Measurements from ENCODE around the gene PYDC1.
"Not testable (repeated sequence)": the region's sequence is repeated elsewhere in the genome, so short reads cannot be mapped to it uniquely, and the experiment has no call there.

- TF ChIP-seq CBX2 (IDR thresholded peaks at IDR 0.05; ENCODE audit: borderline replicate concordance, low read depth); ZFP36 (IDR thresholded peaks at IDR 0.05; ENCODE audit: borderline replicate concordance, partially characterized antibody); MAFK (IDR thresholded peaks at IDR 0.05; ENCODE audit: partially characterized antibody); CTCF (IDR thresholded peaks at IDR 0.05); EP300 (IDR thresholded peaks at IDR 0.05); PHF8 (IDR thresholded peaks at IDR 0.05; ENCODE audit: borderline replicate concordance, low read depth); BHLHE40 (IDR thresholded peaks at IDR 0.05; ENCODE audit: low read depth, low read length); HDAC2 (IDR thresholded peaks at IDR 0.05); RFX5 (IDR thresholded peaks at IDR 0.05); NR3C1 (IDR thresholded peaks at IDR 0.05); TP53 (CRISPR knock-in tag; IDR thresholded peaks at IDR 0.05): not testable (repeated sequence)
These were observed 46.9 kb downstream of the PYDC1 start for GRCh38 chr16:31170048-31170447.
